ENCODE results near the gene TFR2.
A peak's percentile ranks its signal among the peaks of the same experiment; 100 is the strongest.

The TFR2 gene

DNA sequence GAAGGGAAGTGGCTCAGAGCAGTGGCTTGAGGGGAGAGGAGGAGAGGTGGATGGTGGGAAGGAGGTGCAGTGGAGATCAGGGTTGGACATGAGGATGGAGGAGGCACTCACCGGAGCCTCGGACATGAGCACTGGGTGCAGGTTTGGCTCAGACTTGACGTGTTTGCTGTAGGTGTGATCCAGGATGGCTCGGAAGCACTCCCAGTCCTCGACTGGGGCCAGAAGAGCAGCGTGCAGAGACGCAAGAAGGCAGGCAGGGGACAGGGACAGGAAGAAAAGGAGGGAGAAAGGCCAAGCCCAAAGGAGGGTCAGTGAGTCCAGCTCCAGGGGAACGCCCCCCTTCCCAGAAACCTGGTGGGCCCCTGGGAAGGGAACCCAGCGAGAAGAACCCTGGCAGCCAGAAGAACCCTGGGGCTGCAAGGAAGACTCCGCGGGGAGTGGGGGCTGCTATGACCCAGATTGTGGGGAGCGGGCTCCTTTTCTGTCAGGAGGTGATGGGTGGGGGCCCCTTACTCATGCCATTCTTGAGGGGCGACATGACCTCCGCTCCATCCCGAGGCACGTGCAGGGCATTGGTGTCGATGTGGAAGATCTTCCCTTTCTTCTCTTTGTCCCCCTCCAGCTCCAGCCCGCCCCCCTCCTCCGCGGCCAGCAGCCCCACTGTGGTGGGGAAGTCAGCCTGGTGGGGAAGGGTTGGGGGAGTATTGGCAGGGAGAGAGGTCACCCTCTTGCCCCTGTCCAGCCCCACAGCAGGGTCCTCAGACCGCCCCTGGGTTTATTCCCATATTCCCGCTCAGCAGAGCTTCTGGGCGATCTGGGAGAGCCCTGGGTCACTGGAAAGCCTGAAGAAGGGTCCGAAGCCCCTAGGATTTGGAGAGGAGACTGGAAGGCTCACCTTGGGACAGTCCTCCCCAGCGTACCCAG lies 13.8 kb upstream of the TFR2 start:
- no peak for DNase-seq (ENCODE audit: low spot score)

- no peak for DNase-seq (ENCODE audit: low spot score)
Observed at GRCh38 chr7:100649826-100650565, 8.6 kb upstream of the TFR2 start.

- DNase-seq (ENCODE audit: low spot score), result peak; percentile 91
Observed at GRCh38 chr7:100642534-100642907, 1.2 kb upstream of the TFR2 start.

- no peak for DNase-seq (ENCODE audit: low spot score)
Observed at GRCh38 chr7:100641860-100642533, 645 bp upstream of the TFR2 start.

- no peak for DNase-seq (ENCODE audit: low spot score)
Observed at GRCh38 chr7:100640517-100641440, 573 bp downstream of the TFR2 start.

GRCh38 chr7:100639995-100640516 lies 1.3 kb downstream of the TFR2 start:
- no peak for DNase-seq (ENCODE audit: low spot score)

DNA sequence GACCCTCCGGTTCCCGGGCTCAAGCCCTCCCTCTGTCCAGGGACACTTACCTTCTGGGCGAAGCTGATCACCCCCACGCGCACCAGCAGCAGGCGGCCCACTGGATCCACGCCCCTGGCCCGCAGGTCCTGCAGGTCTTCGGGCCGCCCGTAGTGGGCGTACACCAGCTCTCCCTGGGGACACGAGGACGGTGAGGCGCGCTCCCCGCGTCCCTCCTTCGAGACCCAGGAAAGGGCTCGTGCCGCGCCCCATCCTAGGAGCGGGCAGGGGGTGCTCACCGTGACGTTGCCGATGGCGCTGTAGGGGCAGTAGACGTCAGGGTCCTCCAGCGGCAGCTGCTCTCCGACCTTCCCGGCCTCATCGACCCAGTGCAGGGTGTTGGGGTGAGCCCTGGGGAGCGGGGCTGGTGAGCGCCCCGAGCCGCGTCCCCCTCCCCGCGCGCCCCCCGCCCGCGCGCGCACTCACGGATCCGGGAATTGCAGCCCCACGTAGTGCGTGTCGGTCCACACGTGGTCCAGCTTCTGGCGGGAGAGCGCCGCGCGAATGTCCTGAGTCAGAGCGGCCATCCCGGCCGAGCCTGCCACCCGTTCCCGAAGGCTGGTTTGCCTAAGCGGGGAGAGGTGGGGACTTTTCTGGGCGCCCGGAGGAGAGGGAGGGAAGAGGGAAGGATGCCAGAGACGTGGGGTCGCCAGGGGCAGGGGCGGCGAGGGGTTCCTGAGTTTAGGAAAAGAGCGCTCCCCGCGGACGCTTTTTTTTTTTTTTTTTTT lies 8.2 kb downstream of the TFR2 start:
- peak; percentile 63 for DNase-seq (ENCODE audit: low spot score)

GRCh38 chr7:100630066-100630465 lies 11.3 kb downstream of the TFR2 start:
- no peak for DNase-seq (ENCODE audit: low spot score)

- DNase-seq (ENCODE audit: low spot score), result peak; percentile 82
Observed at GRCh38 chr7:100629117-100629716, 12.1 kb downstream of the TFR2 start.

- DNase-seq (ENCODE audit: low spot score), result peak; percentile 30
Observed at GRCh38 chr7:100627238-100627549, 14.2 kb downstream of the TFR2 start.

DNA sequence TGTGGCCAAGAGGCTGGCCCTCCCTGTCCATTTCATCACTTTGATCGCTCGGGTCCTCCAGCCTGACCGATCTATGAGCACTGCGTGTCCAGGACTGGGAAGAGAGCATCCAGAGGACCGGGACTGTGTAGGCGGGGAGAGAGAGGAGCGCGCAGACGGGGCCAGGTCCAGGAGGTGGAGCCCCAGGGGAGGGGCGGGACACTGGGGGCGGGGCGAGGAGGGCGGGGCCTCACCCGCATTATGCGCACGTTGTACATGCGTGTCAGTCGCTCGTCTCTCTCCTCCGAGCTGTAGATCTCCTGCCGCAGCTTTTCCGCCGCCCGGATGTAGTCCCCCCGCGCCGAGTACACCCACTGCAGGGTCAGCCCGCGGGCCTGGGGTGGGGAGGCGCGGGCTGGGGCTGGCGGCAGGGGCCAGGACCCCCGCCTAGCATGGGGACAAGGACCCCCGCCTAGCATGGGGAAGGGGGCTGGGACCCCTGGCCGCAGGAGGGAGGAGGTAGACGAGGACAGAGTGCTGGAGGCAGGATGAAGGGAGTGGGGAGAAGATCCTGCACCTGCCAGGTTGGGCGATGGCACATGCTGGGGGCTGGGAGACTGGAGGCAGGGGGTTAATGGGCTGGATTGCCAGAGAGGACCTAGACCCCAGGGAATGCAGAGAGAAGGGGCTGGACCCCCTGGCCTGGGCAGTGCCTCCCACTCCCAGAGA lies 14.7 kb downstream of the TFR2 start:
- peak; percentile 99 for DNase-seq (ENCODE audit: low spot score)

DNA sequence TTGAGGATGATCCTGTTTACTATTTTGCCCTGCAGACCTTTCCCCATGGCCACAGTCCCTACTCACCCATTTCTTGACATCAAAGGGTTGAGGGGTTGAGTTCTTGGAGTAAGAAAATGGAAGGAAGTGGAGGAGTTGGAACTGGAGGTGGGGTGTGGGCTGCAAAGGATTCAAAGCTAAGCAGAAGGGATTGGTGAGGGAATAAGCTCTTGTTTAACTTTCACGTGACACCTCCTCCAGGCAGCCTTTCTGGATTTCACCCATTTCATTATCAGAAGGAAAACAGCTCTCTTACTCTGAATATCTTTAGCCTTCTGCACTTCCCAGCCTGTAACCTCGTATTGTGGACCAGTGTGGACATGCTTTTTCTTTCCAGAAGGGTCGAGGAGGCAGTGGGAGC lies 15.3 kb downstream of the TFR2 start:
- DNase-seq (ENCODE audit: low spot score), result no peak

- DNase-seq (ENCODE audit: low spot score), result no peak
Observed at GRCh38 chr7:100623951-100624824, 17.2 kb downstream of the TFR2 start.

- DNase-seq (ENCODE audit: low spot score), result peak; percentile 2
Observed at GRCh38 chr7:100621554-100621953, 19.8 kb downstream of the TFR2 start.

DNA sequence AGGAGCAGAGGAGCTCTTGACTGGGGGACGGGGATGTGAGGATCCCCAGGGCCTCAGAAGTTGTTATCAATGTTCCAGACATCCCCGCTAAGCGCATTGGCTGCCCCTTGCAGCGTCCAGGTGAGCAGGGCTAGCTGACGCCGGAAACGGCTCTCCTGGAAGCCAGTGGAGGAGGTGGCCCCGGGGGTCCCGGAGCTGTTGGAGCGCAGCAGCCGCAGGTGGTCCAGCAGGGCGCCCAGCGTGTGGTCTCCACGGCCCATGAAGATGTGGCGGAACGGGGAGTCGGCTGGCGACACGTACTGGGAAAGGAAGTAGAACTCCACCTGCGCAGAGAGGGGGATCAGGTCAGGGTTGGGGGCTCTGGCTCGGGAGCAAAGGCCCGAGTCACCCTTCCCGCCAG lies 20.5 kb downstream of the TFR2 start:
- DNase-seq (ENCODE audit: low spot score), result peak; percentile 2

- no peak for DNase-seq (ENCODE audit: low spot score)
Observed at GRCh38 chr7:100620239-100620638, 21.1 kb downstream of the TFR2 start.

DNA sequence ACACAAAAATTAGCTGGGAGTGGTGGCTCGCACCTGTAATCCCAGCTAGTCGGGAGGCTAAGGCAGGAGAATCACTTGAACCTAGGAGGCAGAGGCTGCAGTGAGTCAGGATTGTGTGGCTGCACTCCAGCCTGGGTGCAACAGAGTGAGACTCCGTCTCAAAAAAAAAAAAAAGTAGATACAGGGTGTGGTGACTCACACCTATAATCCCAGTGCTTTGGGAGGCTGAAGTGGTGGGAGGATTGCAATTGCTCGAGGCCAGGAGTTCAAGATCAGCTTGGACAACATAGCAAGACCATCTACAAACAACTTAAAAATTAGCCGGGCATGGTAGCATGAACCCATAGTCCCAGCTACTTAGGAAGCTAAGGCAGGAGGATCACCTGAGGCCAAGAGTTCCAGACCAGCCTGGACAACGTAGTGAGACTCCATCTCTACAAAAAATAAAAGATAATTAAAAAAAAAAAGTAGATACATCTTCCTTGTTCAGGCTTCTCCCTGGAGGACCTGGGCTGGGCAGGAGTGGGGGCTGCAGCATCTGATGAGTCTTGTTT lies 27.0 kb downstream of the TFR2 start:
- DNase-seq (ENCODE audit: low spot score), result no peak

DNA sequence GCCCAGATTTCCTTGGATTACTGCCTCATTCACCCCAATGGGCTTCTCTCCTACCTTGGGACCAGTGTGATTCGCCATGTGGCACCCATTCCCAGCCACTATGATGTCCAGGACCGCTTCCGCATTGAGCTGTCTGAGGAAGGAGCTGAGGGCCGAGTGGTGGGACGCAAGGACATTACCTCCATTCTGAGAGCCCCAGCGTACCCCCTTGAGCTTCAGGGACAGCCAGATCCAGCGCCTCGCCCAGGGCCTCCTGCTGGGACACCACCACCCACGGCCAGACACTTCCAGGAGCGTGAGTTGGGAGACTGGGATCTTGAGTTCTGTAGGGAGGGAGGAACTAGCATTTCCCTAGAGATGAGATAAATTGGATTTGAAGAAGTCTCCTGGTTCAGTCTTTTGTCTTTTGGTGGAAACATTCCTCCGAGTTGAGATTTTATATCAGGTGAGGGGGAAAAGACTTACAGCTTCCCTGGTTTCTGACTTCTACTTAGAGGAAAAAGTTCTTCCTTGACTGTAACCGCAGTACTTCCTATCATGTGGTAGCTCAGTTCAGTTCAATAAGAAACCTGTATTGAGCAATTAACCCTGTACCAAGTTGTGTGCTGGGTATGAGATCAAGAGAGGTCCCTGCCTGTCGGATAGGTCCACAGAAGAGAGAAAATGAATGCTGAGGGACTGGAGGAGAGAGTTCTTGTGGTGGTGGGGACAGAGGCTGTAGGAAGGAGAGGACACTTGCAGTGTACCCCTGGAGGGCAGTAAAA lies 27.8 kb downstream of the TFR2 start:
- no peak for DNase-seq (ENCODE audit: low spot score)

All from iPS-NIHi11 (cell line).